Measurements from ENCODE around the gene TOMM20.
"Not testable (repeated sequence)": the region's sequence is repeated elsewhere in the genome, so short reads cannot be mapped to it uniquely, and the experiment has no call there.

Gene TOMM20

GRCh38 chr1:235077571-235078479, 50.8 kb downstream of the TOMM20 start:
- DNase-seq, result no peak

- DNase-seq, result no peak
Observed at GRCh38 chr1:235077163-235077540, 51.5 kb downstream of the TOMM20 start.

- no peak for DNase-seq
Observed at GRCh38 chr1:235076504-235077162, 52.0 kb downstream of the TOMM20 start.

GRCh38 chr1:235075777-235076308, 52.8 kb downstream of the TOMM20 start:
- DNase-seq, result no peak

GRCh38 chr1:235075048-235075776, 53.4 kb downstream of the TOMM20 start:
- DNase-seq, result peak in 1 of 2 experiments; percentile 13

- peak in 1 of 2 experiments; percentile 42 for DNase-seq
Observed at GRCh38 chr1:235074523-235075047, 54.1 kb downstream of the TOMM20 start.

- DNase-seq, result peak in 1 of 2 experiments; percentile 13
Observed at GRCh38 chr1:235073968-235074522, 54.6 kb downstream of the TOMM20 start.

GRCh38 chr1:235073331-235073967, 55.2 kb downstream of the TOMM20 start:
- no peak for DNase-seq

GRCh38 chr1:235072577-235072976, 56.1 kb downstream of the TOMM20 start:
- DNase-seq, result not testable (repeated sequence)

GRCh38 chr1:235072096-235072495, 56.5 kb downstream of the TOMM20 start:
- no peak for DNase-seq

GRCh38 chr1:235070819-235071218, 57.8 kb downstream of the TOMM20 start:
- no peak for DNase-seq

- peak in 1 of 2 experiments; percentile 3 for DNase-seq
Observed at GRCh38 chr1:235069577-235070563, 58.8 kb downstream of the TOMM20 start.

- no peak for DNase-seq
Observed at GRCh38 chr1:235069176-235069575, 59.5 kb downstream of the TOMM20 start.

GRCh38 chr1:235068158-235069121, 60.2 kb downstream of the TOMM20 start:
- no peak for DNase-seq

- no peak for DNase-seq
Observed at GRCh38 chr1:235067396-235068157, 61.1 kb downstream of the TOMM20 start.

GRCh38 chr1:235063068-235063765, 65.4 kb downstream of the TOMM20 start:
- DNase-seq, result no peak

- DNase-seq, result peak; percentile 77 to 80
Observed at GRCh38 chr1:235060607-235061470, 67.8 kb downstream of the TOMM20 start.

Data from NCI-H526 (cell line).